NCI-H526 treated with DMSO at 0.1 percent for 48 hours (cell line): ENCODE data around the gene TMEM174.

Source experiments
- DNase-seq: peaks from one replicate; lab custom pipeline; 2025; lab: John Stamatoyannopoulos, UW

Gene TMEM174

GRCh38 chr5:73154208-73155006 is 18.6 kb upstream of the TMEM174 start:
- no peak for DNase-seq

- DNase-seq, result no peak
Measured at GRCh38 chr5:73155271-73156222, 17.4 kb upstream of the TMEM174 start.

- no peak for DNase-seq
Measured at GRCh38 chr5:73157414-73158303, 15.3 kb upstream of the TMEM174 start.

- DNase-seq, result no peak
Measured at GRCh38 chr5:73158313-73158712, 14.7 kb upstream of the TMEM174 start.

- DNase-seq, result no peak
Measured at GRCh38 chr5:73160239-73160671, 12.7 kb upstream of the TMEM174 start.

- DNase-seq, result no peak
Measured at GRCh38 chr5:73170522-73170921, 2.5 kb upstream of the TMEM174 start.

- DNase-seq, result no peak
Measured at GRCh38 chr5:73171495-73171894, 1.5 kb upstream of the TMEM174 start.

- no peak for DNase-seq
Measured at GRCh38 chr5:73174100-73174815, 1.3 kb downstream of the TMEM174 start.

- no peak for DNase-seq
Measured at GRCh38 chr5:73176250-73176649, 3.3 kb downstream of the TMEM174 start.

GRCh38 chr5:73178265-73178664 is 5.3 kb downstream of the TMEM174 start:
- no peak for DNase-seq

GRCh38 chr5:73179730-73180129 is 6.7 kb downstream of the TMEM174 start:
- DNase-seq, result no peak

- no peak for DNase-seq
Measured at GRCh38 chr5:73180566-73180965, 7.6 kb downstream of the TMEM174 start.

GRCh38 chr5:73182307-73182706 is 9.3 kb downstream of the TMEM174 start:
- DNase-seq, result no peak

- no peak for DNase-seq
Measured at GRCh38 chr5:73183000-73183399, 10.0 kb downstream of the TMEM174 start.

GRCh38 chr5:73183481-73183891 is 10.5 kb downstream of the TMEM174 start:
- no peak for DNase-seq

- DNase-seq, result no peak
Measured at GRCh38 chr5:73186976-73187375, 14.0 kb downstream of the TMEM174 start.

GRCh38 chr5:73188764-73189531 is 16.0 kb downstream of the TMEM174 start:
- DNase-seq, result no peak

GRCh38 chr5:73189871-73190376 is 16.9 kb downstream of the TMEM174 start:
- DNase-seq, result no peak

GRCh38 chr5:73192370-73192769 is 19.4 kb downstream of the TMEM174 start:
- DNase-seq, result no peak

GRCh38 chr5:73193592-73193991 is 20.6 kb downstream of the TMEM174 start:
- DNase-seq, result no peak
